ENCODE results near the gene ALDOC. TPM values are rescaled to one million over a fixed set of nuclear protein-coding genes. Genes with fewer than 3 reads are reported as not detected.

The ALDOC gene
- total RNA-seq, 1 experiment from 2014 or later = 53.2 TPM

DNA sequence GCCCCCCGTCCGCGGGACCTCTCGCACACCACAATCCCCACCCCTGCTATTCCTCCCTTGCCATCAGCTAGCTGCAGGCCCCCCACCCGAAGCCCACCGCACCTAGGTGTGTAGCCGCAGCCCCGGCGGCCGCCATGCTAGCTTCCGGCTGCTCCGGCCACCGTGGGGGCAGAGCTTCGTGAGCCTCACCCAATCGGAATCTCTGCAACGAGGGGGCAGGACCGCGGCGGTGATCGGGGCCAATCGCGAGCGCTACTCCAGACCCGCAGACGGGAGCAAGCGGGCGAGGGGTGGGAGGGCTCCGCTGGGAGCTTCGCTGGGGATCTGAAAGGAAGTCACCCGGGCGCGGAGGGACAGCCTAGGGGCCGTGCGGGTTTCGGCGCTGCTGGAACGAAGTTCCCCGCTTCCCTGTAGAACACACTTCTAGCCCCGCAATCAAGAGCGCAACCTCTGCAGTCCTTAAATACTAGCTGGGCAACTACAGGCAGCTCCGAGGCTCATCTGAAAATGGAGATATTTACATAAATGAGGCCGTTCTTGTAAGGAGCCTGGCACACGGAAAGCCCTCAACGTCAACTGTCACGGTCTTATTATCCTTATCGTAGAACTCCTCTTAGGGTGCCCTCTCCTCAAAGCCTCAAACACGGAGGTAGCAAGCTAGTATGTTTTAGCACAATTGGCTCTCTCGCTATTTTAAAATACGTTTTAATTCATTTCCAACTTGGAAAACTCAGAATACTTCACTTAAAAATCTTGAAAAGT lies 5.2 kb downstream of the ALDOC start, which contains the start of gene PIGS:
Gene PIGS (minus strand): TSS at position 164 of the 762 bp plus-strand sequence. CDS start 28 bp downstream, at position 136.
- H3K27ac Mint-ChIP-seq = peak within 1 kb of the TSS in 2 of 3 experiments; percentile 20 to 95; a peak in 3 of 7 replicates
- no CpG with 5 or more reads among the region's 49 CpGs for WGBS (ENCODE audit: extremely low coverage, insufficient read length, low lambda C conversion rate)
- no peaks in the 10 kb centered on the region for H3K79me1 ChIP-seq (ENCODE audit: insufficient read depth, low read depth, low read length, poor library complexity, severe bottlenecking)

More for the DNA sequence above, 5.2 kb downstream of the ALDOC start, which contains the start of gene PIGS:
- no peak within 1 kb of the TSS for H3K4ac ChIP-seq (ENCODE audit: low read depth, low read length)
- H4K20me1 ChIP-seq (ENCODE audit: control insufficient read depth, insufficient read depth, insufficient read length) = no peaks in the 10 kb centered on the region
- H3K9me3 ChIP-seq (ENCODE audit: control insufficient read depth, low read depth, low read length) = no peaks in the 10 kb centered on the region
- H3K27me3 Mint-ChIP-seq (ENCODE audit: low read depth) = peaks cover 7% of the 10 kb centered on the region
- peaks cover 11 to 28% (median 24%) of the 10 kb centered on the region in 3 experiments; a peak in 6 of 7 replicates for H3K36me3 Mint-ChIP-seq (ENCODE audit: insufficient read depth in 1 of 3, low read depth in 3 of 3)
- H3K14ac ChIP-seq (ENCODE audit: insufficient read depth, low read length) = no peak within 1 kb of the TSS; the same call in 1 of the 2 replicates
- H3K4me3 Mint-ChIP-seq = peak within 1 kb of the TSS; percentile 92 to 97
- H4K5ac ChIP-seq (ENCODE audit: insufficient read length, low read depth, low read length) = no peak within 1 kb of the TSS
- H3K27ac ChIP-seq (ENCODE audit: insufficient read length, low read depth, low read length) = no peak within 1 kb of the TSS
- H3K4me1 ChIP-seq (ENCODE audit: insufficient read depth, low read length) = no peaks in the 10 kb centered on the region
- H2BK12ac ChIP-seq (ENCODE audit: insufficient read length, low read depth, low read length) = no peak within 1 kb of the TSS
- no peak within 1 kb of the TSS for H4K91ac ChIP-seq (ENCODE audit: insufficient read length, low read depth, low read length)
- H2AFZ ChIP-seq (ENCODE audit: low read length) = peak within 1 kb of the TSS; percentile 71
- H4K8ac ChIP-seq (replicated peaks; ENCODE audit: insufficient read length, low read depth, low read length) = no peak within 1 kb of the TSS
- peak; percentile 99 for DNase-seq
- H2BK15ac ChIP-seq (ENCODE audit: low read depth, low read length) = no peak within 1 kb of the TSS
- H3K9me3 Mint-ChIP-seq = no peaks in the 10 kb centered on the region
- peaks cover 11% of the 10 kb centered on the region for H3K23me2 ChIP-seq (ENCODE audit: insufficient read length, low read depth, low read length, poor library complexity, severe bottlenecking)
- TF ChIP-seq, protein P1, sequence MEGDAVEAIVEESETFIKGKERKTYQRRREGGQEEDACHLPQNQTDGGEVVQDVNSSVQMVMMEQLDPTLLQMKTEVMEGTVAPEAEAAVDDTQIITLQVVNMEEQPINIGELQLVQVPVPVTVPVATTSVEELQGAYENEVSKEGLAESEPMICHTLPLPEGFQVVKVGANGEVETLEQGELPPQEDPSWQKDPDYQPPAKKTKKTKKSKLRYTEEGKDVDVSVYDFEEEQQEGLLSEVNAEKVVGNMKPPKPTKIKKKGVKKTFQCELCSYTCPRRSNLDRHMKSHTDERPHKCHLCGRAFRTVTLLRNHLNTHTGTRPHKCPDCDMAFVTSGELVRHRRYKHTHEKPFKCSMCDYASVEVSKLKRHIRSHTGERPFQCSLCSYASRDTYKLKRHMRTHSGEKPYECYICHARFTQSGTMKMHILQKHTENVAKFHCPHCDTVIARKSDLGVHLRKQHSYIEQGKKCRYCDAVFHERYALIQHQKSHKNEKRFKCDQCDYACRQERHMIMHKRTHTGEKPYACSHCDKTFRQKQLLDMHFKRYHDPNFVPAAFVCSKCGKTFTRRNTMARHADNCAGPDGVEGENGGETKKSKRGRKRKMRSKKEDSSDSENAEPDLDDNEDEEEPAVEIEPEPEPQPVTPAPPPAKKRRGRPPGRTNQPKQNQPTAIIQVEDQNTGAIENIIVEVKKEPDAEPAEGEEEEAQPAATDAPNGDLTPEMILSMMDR (conservative IDR thresholded peaks at IDR 0.05) = no peak
- H3K79me2 ChIP-seq (ENCODE audit: insufficient read depth, low read length) = no peaks in the 10 kb centered on the region
- no peak within 1 kb of the TSS for H2BK5ac ChIP-seq (ENCODE audit: insufficient read length, low read length)
- H3K4me1 Mint-ChIP-seq = peaks cover 19 to 32% of the 10 kb centered on the region in 2 experiments
- no peak within 1 kb of the TSS for H3K56ac ChIP-seq (ENCODE audit: insufficient read length, low read depth, low read length)
- H3T11ph ChIP-seq (ENCODE audit: low read length) = no peak within 1 kb of the TSS
- no peak within 1 kb of the TSS for H2BK120ac ChIP-seq (ENCODE audit: low read depth, low read length, poor library complexity, severe bottlenecking)
- H3K23ac ChIP-seq (ENCODE audit: insufficient read length, low read depth, low read length) = no peak within 1 kb of the TSS
- H3K18ac ChIP-seq (ENCODE audit: insufficient read length, low read depth, low read length) = no peak within 1 kb of the TSS
- H2BK20ac ChIP-seq (ENCODE audit: low read depth, low read length, poor library complexity, severe bottlenecking) = no peak within 1 kb of the TSS
- no peaks in the 10 kb centered on the region for H3K27me3 ChIP-seq (ENCODE audit: insufficient read depth, low read length)
- no peak within 1 kb of the TSS for H2AK5ac ChIP-seq (ENCODE audit: insufficient read length, low read length)
- peak within 1 kb of the TSS; percentile 91 for H3K4me2 ChIP-seq (ENCODE audit: insufficient read depth, insufficient read length, low read length)
- H3K9ac ChIP-seq (ENCODE audit: extremely low read depth, insufficient read length, low read length) = peak within 1 kb of the TSS; percentile 18

Data from H9 (cell line).